ENCODE results near the gene TANGO2.

GRCh38 chr22:19993926-19994325, 27.0 kb upstream of the TANGO2 start:
- TF ChIP-seq, protein P1, sequence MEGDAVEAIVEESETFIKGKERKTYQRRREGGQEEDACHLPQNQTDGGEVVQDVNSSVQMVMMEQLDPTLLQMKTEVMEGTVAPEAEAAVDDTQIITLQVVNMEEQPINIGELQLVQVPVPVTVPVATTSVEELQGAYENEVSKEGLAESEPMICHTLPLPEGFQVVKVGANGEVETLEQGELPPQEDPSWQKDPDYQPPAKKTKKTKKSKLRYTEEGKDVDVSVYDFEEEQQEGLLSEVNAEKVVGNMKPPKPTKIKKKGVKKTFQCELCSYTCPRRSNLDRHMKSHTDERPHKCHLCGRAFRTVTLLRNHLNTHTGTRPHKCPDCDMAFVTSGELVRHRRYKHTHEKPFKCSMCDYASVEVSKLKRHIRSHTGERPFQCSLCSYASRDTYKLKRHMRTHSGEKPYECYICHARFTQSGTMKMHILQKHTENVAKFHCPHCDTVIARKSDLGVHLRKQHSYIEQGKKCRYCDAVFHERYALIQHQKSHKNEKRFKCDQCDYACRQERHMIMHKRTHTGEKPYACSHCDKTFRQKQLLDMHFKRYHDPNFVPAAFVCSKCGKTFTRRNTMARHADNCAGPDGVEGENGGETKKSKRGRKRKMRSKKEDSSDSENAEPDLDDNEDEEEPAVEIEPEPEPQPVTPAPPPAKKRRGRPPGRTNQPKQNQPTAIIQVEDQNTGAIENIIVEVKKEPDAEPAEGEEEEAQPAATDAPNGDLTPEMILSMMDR (IDR thresholded peaks at IDR 0.05), result no peak
- no peak for TF ChIP-seq POLR2A (IDR thresholded peaks at IDR 0.05)

Data from adrenal gland (tissue), 5 donors.